ENCODE data around the gene NOX3.
A peak's percentile ranks its signal among the peaks of the same experiment; 100 is the strongest.
"Not testable (repeated sequence)": the region's sequence is repeated elsewhere in the genome, so short reads cannot be mapped to it uniquely, and the experiment has no call there.

NOX3 gene

DNA sequence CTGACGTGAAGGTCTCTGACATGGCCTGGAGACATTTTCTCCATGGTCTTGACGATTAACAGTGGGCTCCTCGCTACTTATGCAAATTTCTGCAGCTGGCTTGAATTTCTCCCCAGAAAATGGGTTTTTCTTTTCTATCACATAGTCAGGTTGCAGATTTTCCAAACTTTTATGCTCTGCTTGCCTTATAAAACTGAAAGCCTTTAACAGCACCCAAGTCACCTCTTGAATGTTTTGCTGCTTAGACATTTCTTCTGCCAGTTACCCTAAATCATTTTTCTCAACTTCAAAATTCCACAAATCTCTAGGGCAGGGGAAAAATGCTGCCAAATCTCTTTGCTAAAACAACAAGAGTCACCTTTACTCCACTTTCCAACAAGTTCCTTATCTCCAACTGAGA, 12.9 kb upstream of the NOX3 start:
- not testable (repeated sequence) for DNase-seq (ENCODE audit: low spot score)

DNA sequence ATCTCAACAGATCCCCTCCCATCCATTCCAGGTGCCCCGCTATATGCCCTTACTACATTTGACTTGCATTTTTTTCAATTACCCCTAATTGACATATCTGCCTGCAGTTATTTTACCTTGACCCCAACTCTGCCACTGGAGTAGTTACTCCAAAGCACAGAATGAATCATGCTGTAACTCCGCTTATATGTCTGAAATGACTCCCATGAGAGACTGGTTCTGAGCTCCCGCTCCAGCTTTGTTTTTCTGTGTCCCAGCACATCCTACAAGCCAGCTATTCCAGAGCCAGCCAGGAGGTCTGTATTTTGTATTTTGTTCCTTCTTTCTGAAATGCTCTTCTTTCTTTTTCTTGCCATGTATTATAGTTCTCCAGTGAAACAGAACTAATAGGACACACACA, 10.9 kb upstream of the NOX3 start:
- DNase-seq (ENCODE audit: low spot score) = no peak

DNA sequence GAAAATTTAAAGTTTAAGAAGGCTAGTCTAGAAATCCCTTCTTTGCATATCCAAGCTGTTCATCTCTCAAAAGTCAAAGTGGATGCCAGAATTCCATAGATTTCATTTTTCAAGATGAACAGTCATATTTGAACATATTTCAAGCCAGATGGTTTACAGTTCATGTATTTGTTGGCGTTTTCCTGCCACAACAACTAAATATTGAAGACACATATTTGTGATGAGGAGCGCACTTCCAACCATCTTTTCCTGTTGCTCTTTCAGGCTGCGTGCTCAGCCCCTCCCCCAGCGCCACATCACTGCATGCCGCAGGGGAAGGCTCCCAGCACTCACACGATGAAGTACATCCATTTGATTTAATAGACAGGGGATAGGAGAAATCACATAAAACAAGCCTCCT, 5.9 kb upstream of the NOX3 start:
- DNase-seq (ENCODE audit: low spot score) = peak; percentile 28

DNA sequence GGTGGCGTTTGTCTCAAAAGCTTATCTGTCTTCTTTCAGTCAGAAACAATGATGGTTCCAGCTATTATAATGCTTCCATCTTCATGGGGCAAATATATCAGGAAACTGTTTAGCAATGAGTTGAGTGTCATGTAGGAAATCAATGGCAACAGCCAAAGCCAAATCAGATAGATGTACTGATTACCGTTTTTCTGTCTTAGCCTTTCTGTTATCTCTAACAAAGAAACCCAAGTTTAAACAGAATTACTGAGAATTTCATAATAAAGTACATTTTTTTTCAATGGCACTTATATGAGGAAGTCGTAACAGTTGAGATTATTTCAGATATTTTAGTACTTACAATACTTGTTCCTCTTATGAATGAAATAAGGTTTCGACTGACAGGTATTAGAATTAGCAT, 1.2 kb downstream of the NOX3 start:
- no peak for DNase-seq (ENCODE audit: low spot score)

DNA sequence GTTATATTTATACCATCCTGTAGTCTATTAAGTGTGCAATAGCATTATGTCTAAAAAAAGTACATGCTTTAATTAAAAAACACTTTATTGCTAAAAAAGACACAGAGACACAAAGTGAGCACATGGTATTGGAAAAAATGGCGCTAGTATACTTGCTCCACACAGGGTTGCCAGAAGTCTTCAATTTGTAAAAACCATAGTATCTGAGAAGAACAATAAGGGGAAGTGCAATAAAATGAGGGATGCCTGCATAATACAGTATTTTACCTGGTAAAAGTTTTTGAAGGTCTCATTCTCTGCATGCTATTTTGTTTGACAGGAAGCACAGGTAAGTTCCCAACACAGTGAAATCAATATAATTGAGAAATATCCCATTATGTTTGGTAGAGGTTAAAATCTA, 1.6 kb downstream of the NOX3 start:
- DNase-seq (ENCODE audit: low spot score) = no peak

DNA sequence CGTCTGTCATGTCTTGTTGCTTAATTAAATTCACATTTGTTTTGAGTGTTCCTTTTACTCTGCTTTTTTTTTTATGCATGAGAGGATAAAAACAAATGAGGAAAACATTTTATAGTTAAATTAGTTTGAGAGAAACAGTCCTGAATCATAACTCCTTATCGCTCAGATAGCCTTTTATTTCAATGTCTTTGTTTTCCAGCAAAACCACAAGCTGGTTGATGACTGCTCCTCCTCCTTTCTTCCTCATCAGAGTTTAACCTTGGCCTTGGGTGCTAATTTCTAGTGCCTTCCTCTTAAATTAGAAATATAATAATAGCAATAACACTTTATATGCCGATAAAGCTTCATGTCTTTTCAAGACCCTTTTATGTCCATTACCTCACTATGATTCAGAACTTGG, 3.1 kb downstream of the NOX3 start:
- DNase-seq (ENCODE audit: low spot score) = no peak

DNA sequence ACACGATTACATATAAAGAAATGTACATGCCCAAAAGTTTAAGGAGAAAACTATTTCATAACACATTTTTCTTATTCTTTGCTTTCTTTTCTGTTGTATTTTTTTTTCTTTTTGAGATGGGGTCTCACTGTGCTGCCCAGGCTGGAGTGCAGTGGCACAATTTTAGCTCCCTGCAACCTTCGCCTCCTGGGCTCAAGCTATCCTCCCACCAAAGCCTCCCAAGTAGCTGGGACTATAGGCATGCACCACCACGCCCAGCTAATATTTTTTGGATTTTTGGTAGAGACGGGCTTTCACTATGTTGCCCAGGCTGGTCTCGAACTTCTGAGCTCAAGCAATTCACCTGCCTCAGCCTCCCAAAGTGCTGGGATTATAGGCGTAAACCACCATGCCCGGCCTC, 4.1 kb downstream of the NOX3 start:
- not testable (repeated sequence) for DNase-seq (ENCODE audit: low spot score)

DNA sequence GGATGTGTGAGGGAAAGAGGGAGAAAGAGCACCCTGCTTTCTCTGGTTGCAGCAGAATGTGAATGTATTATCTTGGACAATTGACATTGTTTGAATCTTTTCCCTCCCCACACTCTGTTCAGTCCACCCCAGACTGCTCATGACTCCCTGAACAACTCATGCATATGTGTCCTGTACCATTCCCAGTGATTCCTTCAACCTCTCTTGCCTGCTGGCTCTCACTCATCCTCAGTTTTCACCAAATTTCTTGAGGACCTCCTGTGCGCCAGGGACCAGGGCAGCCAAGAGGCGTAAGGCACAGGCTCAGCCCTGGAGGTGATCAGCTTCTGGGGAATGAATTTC, 5.4 kb downstream of the NOX3 start:
- DNase-seq (ENCODE audit: low spot score) = no peak

DNA sequence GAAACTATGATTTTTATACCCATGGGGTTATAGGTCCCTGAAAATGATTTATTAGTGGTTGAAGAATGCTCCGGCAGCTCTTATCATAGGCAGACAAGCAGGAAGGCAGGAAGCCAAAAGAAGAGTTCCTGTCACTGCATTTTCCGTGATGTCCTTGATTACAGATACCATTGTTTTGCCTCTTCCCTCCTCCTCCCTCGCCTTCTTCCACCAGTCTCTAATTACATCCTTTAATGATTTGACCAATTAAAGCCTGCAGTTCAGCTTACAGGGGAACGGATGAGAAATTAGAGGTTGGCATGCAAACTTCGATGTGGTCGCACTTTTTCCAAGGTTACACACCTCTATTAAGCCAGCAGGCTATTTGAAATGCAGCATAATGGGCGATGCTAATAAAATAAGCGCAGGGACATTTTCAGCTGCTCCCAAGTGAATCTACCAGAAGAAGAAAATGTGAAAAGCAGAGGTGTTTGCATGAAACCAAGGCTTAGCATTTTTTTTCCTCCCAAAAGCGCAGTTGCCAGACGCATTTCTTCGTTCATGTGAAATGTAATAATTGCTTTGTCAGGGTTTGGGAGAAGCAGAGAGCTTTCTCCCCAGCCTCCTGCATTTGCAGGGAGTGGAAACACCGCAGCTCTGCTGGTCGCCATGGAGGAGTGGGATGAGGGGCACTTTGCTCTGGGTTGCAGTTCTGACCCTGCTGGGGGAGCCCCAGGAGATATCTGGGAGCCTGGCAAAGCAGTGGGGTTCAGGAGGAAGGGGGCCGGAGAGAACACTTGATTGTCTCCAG, 6.0 kb downstream of the NOX3 start:
- no peak for DNase-seq (ENCODE audit: low spot score)

DNA sequence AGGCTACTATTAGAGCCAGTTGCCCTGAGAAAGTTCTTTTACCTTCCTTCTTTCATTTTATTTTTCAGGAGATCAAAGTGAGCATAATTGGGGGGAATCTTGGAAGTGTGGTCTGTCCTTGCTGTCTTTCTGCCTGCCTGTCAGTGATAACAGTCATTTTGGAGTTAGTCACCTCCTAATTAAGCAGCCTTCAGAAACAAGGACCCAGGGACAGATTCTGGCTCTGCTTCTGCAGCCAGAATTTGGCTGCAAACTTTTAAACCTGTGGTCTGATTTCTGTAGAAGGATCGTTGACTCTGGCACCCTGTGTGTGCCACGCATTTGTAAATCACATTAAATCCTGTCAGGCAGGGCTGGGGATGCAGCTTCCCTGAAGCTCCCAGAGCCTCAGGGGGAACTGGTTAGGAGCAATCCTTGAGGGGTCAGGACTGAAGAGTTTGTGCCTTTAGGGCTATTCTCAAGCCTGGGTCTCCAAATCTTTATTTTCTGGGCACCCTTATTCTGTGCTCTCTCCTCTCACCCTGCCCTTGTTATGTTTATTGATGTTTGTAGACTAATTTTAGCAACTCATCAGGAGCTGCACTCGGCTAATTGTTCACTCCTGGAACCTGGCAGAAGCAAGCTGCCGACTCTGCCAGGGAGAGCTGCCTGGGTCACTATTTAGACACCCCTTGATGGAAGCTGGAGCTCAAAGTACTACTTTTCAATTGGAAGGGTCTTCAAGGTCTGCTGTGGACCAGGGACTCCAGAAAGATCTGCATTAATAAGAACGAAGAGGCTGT, 6.8 kb downstream of the NOX3 start:
- DNase-seq (ENCODE audit: low spot score) = no peak

DNA sequence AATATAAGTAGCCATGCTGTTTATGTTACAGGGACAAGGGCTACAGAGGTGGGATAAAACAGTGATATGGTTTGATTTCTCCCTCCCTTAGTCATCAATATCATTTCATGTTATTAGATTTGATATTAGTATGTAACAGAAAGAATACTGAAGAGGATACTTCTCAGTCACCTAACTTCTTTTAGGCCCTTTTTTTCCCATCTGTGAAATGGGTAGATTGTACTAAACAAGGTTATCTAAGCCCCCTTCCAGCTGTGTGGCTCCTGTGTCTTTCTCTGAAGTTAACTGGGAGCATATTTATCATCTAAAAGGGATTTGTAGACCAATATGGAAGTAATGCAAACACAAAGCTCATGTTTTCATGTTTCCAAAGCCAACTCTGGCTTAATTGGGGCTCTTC, 7.7 kb downstream of the NOX3 start:
- no peak for DNase-seq (ENCODE audit: low spot score)

DNA sequence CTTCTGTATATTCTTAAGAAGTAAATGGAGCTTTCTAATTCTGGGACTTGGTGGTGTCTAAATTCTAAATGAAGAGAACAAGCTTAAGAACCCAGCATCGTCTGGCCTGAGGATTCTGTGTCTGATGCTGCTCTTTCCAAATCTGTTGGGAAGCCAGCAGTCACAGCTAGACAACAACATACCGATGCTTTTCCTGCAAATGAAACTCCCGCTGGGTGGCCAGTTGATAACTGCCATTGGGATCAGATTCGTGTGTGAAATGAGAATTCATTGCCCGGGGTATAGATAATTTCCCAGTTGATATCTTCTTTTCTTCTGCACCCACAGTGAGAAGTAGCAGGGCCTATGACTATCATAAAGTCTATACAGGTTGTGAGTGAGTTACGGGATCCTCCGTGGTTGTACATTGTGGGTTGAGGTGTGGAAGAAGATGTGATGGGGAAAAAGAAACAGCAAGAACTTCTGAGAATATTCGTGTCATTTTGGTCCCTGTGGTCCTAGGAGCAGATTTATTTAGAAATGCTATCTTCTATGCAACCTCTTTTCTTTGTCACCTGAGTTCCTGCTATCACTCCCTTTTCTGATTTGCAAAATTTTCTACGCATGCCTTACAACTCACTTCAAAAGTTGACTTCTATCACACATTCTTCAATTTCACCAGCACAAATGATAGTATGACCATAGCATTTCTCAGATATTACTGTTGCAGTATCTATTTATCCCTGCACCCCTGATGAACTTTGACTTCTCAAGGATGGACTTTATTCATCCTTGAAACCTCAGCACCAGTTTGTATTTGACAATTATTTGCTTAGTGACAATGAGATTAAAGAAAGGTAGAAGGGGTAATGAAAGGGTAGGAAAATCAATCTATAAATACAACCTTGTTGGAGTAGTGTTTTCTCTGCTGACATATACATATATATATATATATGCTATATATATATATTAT, 10.4 kb downstream of the NOX3 start:
- no peak for DNase-seq (ENCODE audit: low spot score)

DNA sequence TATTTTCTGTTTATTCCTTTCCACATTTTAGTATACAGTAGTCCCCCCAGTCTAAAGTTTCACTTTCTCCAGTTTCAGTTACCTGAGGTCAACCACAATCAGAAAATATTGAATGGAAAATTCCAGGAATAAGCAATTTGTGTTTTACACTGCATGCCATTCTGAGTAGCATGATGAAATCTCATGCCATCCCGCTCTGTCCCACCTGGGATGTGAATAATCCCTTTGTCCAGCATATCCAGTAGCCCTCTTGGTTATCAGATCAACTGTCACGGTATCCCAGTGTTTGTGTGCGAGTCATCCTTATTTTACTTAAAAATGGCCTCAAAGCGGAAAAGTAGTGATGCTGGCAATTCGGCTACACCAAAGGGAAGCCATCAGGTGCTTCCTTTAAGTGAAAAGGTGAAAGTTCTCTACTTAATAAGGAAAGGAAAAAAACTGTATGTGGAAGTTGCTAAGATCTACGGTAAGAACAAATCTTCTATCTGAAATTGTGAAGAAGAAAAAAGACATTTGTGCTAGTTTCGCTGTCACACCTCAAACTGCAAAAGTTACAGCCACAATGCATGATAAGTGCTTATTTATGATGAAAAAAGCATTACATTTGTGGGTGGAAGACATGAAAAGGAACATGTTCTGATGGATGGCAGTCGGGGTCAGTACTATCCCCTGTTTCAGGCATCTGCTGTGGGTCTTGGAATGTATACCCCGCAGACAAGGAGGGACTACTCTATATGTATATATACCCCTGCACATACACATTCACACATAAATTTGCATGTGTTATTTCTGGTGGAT, 11.3 kb downstream of the NOX3 start:
- DNase-seq (ENCODE audit: low spot score) = no peak

DNA sequence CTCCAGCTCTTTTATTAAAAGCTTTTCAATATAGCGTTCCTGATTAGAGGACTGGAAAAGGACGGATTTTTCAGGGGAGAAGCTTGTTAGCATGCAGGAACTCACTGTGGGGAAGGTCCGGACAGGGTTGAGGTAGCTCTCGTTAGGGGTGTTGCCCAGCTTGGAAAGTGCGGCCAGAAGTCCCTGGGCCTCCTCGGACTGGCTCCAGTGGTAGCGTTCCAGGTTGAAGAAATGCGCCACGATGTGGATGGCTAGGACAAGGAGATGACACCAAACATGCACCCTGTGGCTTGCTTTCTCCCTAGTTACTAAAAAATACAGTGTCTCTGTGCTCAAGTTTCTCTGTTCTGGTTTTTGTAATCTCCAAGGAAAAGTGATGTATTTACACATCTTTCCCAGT, 12.5 kb downstream of the NOX3 start:
- DNase-seq (ENCODE audit: low spot score) = no peak

DNA sequence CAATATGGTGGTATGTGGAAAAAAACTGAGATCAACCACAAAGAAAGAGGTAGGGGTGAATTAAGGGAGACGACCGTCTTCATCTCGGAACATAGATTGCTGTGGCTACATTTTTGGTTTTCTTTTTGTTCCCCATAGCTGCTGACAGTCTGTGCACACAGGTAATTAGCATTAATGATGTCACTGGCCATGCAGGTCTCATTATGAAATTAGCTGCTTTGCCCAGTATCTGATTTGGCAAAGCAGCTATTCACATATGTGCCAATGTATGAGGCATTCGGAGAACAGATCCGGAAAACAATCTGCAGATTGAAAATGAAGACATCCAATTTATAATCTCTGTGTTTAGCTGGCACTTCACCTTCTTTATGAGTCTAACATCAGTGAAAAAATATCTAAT, 13.1 kb downstream of the NOX3 start:
- no peak for DNase-seq (ENCODE audit: low spot score)

DNA sequence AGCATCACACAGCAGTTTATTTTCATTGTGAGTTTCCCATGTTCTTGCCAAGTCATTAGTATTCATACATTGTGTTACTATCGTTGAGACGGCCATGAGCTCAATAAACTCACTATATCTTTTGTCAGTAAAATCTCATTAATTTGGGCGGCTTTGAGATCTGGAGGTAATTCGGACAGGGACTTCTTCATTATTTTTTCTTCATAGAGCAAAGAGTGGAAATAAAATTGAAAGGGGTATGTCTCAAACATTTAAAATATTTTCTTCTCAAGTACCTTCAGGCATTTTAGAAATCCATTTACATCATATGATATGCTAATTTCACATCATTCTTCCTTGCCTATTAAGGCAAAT, 14.6 kb downstream of the NOX3 start:
- no peak for DNase-seq (ENCODE audit: low spot score)

DNA sequence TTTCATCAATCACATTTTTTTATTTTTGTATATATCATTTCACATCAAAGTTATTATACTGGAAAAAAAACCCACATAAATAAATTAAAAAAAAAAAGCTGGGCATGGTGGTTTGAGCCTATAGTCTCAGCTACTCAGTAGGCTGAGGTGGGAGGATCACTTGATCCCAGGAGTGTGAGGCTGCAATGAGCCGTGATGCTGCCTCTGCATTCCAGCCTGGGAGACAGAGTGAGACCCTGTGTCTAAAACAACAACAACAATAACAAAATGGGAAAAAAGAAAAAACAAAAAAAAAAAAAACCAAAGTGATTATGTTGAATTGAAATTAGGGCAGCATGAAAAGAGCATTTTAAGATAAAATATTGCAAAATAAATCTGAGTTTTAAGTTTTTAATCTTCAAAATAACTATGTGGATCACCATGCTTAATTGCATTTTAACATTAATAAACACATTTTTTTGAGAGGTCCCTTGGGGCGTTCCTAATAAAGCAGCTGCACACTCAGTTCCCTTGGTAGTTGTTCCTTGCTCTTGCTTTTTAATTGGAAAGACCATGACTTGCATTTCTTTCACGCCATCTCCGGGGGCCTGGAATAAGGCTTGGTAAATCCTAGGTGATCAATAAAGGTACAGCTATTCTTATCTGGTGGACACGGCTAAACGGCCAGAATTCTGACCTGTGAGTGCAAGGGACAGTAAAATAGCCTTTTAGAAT, 15.1 kb downstream of the NOX3 start:
- no peak for DNase-seq (ENCODE audit: low spot score)

DNA sequence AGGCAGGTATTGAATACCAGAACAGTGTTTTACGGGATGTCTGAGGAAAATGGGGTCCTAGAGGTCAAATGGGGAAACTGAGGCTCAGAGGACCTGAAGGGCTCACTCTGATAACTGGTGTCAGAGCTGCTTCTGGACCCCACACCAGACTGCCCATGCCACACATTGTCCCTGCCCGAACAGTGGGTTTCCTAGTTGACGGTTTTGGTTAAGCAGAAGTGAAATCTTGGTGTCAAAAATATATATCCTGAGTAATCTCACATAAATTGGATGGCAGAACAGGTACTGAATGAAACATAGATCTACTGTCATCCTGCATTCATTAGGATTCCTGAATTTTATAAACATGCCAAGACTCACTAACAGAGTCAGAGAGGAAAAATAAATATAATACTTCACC, 16.3 kb downstream of the NOX3 start:
- no peak for DNase-seq (ENCODE audit: low spot score)

DNA sequence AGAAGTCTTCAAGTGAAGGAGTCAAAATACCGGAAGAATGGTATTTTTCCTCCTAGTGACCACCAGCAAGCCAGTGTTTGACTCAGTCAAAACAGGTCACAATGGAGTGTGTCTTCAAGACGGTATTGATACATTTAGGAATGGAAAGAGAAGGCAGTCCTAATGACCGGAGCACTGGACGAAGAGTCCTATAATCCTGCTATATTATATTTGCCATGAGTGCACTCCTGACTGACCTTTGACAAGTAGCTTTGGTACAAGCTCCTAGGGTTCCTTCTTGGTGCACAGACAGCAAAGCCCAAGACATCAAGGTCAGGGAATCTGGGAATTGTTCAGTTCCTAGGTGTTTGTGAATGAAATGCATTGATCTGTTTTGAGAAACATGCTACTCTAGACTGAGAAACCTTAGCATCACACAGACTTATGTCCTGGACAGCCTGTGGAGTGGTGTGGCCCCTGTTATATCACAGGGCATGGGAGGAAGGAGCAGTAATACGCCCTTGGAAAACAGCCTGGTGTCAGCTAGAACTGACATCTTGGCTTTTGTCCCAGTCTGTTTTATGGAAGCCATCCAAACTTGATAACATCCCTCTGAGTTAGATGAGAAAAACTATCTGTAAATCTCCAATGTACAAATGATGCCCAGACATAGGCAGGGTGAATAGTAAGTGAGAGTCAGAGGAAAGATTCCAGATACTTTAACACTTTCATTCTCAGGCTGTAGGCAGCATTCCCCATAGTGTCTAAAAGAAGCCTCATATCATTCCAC, 18.5 kb downstream of the NOX3 start:
- no peak for DNase-seq (ENCODE audit: low spot score)

DNA sequence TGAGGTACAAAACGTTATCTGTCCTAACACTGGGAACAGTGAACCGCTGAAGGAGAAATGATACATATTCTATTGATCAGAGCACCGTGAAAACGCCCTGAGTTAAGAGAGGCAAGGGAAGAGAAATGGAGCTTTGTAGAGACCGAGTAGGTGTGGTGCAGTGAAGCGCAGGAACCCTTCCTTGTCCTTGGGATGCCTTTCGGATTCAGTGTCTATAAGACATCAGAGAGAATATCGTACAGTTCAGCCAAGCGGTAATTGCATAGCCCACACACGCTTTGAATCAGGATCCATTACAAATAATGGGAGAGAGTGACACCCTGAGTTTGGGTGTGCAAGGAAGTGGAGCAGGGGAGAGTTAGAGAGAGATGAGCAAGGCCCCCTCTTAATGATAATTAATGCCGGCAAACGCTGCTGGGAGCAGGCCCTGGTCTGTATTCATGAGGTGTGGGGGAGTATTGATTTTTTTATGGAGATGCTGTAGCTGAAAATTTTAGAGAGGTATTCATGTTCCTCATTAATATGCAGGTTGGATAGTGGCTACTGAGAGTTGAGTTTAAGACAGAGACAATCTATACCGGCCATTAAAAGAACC, 20.7 kb downstream of the NOX3 start:
- DNase-seq (ENCODE audit: low spot score) = no peak

Data from AG08395 (cell line).